ENCODE results near the gene C3orf52. TPM values are rescaled to one million over a fixed set of nuclear protein-coding genes. Genes with fewer than 3 reads are reported as not detected.

The C3orf52 gene
- total and polyA plus RNA-seq, 2 donors from 2014 or later: 3.8 to 5.2 TPM

DNA sequence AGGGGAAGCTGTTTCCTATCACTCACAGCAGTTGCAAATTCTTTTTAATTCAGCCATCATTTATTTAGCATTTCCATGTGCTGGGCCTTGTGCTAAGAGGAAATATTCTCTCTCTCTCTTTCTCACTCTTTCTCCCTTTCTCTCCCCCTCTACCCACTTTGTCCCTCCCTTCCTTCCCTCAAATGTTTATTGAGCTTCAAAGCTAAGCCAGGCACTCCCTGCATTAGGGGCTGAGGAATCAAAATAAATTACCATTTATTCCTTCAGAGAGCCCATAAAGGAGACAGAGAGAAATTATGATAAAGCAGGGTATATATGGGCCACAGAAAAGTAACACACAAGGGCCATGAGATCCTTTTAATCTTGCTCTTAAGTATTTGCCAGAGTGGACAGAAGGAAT, 44.9 kb upstream of the C3orf52 start:
- Histone ChIP-seq H3K4me3 (ENCODE audit: low read length in 3 of 3) (no peak overlapping the region), H3K4me1 (ENCODE audit: control insufficient read depth in 2 of 3, insufficient read depth in 2 of 3, low read depth in 1 of 3, low read length in 3 of 3) (peaks cover 0 to 4% (median 0%) of the 10 kb centered on the region in 3 donors), H3K27ac (ENCODE audit: low read depth in 2 of 2, low read length in 2 of 2) (no peak overlapping the region), H3K36me3 (ENCODE audit: control insufficient read depth in 2 of 3, insufficient read depth in 3 of 3, low read length in 3 of 3) (no peaks in the 10 kb centered on the region), H3K9me3 (ENCODE audit: control insufficient read depth in 2 of 3, insufficient read depth in 1 of 3, low read length in 3 of 3) (no peaks in the 10 kb centered on the region), H3K27me3 (ENCODE audit: control insufficient read depth, insufficient read depth, low read length) (no peaks in the 10 kb centered on the region), H3K9ac (ENCODE audit: low read length in 3 of 3) (no peak overlapping the region)
- intact Hi-C loops (cut with DNase I): no loop called here
- DNase-seq: no peak
- FAIRE-seq: no peak
- TF ChIP-seq, protein P1, sequence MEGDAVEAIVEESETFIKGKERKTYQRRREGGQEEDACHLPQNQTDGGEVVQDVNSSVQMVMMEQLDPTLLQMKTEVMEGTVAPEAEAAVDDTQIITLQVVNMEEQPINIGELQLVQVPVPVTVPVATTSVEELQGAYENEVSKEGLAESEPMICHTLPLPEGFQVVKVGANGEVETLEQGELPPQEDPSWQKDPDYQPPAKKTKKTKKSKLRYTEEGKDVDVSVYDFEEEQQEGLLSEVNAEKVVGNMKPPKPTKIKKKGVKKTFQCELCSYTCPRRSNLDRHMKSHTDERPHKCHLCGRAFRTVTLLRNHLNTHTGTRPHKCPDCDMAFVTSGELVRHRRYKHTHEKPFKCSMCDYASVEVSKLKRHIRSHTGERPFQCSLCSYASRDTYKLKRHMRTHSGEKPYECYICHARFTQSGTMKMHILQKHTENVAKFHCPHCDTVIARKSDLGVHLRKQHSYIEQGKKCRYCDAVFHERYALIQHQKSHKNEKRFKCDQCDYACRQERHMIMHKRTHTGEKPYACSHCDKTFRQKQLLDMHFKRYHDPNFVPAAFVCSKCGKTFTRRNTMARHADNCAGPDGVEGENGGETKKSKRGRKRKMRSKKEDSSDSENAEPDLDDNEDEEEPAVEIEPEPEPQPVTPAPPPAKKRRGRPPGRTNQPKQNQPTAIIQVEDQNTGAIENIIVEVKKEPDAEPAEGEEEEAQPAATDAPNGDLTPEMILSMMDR (IDR thresholded peaks at IDR 0.05; ENCODE audit: borderline replicate concordance, extremely low read depth, insufficient read depth): no peak

DNA sequence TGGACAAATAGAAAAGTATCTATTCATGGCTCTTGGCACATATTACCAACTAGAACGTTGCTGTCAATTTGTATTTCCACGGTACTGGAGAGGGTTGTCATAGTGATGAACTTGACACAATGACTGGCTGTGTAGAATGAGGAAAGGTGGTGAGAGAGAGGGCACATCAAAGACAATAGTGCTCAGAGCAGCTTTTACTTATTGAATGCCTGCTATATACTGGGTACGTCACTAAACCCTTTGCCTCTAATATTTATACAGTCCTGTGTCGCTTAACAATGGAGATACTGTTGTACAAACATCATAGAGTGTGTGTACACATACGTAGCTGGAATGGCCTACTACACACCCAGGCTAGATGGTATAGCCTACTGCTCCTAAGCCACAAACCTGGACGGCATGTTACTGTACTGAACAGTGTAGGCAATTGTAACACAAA, 43.3 kb upstream of the C3orf52 start:
- no peak overlapping the region for H3K9ac ChIP-seq (ENCODE audit: low read length in 3 of 3)
- DNase-seq (no peak), FAIRE-seq (no peak)
- peaks cover 0 to 4% (median 0%) of the 10 kb centered on the region in 3 donors for H3K4me1 ChIP-seq (ENCODE audit: control insufficient read depth in 2 of 3, insufficient read depth in 2 of 3, low read depth in 1 of 3, low read length in 3 of 3)
- no peak overlapping the region for H3K4me3 ChIP-seq (ENCODE audit: low read length in 3 of 3)
- H3K36me3 ChIP-seq (ENCODE audit: control insufficient read depth in 2 of 3, insufficient read depth in 3 of 3, low read length in 3 of 3): no peaks in the 10 kb centered on the region
- TF ChIP-seq, protein P1 (IDR thresholded peaks at IDR 0.05; ENCODE audit: borderline replicate concordance, extremely low read depth, insufficient read depth): no peak
- H3K9me3 ChIP-seq (ENCODE audit: control insufficient read depth in 2 of 3, insufficient read depth in 1 of 3, low read length in 3 of 3): no peaks in the 10 kb centered on the region
- H3K27ac ChIP-seq (ENCODE audit: low read depth in 2 of 2, low read length in 2 of 2): no peak overlapping the region
- H3K27me3 ChIP-seq (ENCODE audit: control insufficient read depth, insufficient read depth, low read length): no peaks in the 10 kb centered on the region
- intact Hi-C loops (cut with DNase I): no loop called here

DNA sequence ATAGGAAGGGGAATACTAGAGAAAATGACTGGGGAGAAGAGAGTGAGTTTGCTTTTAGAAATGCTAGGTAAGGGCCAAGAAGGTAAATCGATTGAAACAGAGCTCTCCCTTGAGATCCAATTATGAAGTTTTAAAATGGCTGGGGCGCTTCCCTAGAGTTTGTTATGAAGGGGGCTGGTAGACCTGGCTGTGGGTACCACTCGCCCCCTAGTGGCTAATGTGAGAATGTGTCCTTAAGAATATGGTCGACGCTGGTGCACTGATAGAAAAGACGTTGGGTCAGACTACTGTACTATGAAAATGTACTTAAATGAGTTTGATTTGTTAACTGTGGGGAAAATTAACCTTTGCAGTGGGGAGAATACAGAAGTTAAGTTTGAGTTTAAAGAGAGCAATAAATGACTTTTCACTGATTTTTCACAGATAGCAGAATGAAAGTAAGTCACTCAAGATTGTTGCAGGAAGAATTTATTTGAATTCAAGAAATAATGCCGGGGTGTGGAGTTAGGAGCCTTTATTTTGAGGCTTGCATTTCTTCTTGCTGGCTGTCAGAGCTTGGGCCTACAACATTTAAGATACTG, 42.5 kb upstream of the C3orf52 start:
- FAIRE-seq (peak; percentile 78), DNase-seq (peak in 4 of 5 donors; percentile 49 to 86 (median 66))
- intact Hi-C loops (cut with DNase I): no loop called here
- Histone ChIP-seq H3K9ac (ENCODE audit: low read length in 3 of 3) (peak overlapping the region in 1 of 3 donors; percentile 44), H3K36me3 (ENCODE audit: control insufficient read depth in 2 of 3, insufficient read depth in 3 of 3, low read length in 3 of 3) (no peaks in the 10 kb centered on the region), H3K27ac (ENCODE audit: low read depth in 2 of 2, low read length in 2 of 2) (no peak overlapping the region), H3K4me1 (ENCODE audit: control insufficient read depth in 2 of 3, insufficient read depth in 2 of 3, low read depth in 1 of 3, low read length in 3 of 3) (peaks cover 0 to 4% (median 0%) of the 10 kb centered on the region in 3 donors), H3K27me3 (ENCODE audit: control insufficient read depth, insufficient read depth, low read length) (no peaks in the 10 kb centered on the region), H3K4me3 (ENCODE audit: low read length in 3 of 3) (peak overlapping the region in 2 of 3 donors; percentile 32 to 36), H3K9me3 (ENCODE audit: control insufficient read depth in 2 of 3, insufficient read depth in 1 of 3, low read length in 3 of 3) (no peaks in the 10 kb centered on the region)
- TF ChIP-seq, protein P1 (IDR thresholded peaks at IDR 0.05; ENCODE audit: borderline replicate concordance, extremely low read depth, insufficient read depth): peak; percentile 88

Measured in kidney (tissue), 14 donors.